ENCODE data around the gene SYNPO2. TPM values are rescaled to one million over a fixed set of nuclear protein-coding genes. Genes with fewer than 3 reads are reported as not detected.

SYNPO2 gene
- polyA plus RNA-seq, 1 donor (not counting 4 experiments of a cell fraction or from before 2014, with no cell fraction given): 0.34 TPM

DNA sequence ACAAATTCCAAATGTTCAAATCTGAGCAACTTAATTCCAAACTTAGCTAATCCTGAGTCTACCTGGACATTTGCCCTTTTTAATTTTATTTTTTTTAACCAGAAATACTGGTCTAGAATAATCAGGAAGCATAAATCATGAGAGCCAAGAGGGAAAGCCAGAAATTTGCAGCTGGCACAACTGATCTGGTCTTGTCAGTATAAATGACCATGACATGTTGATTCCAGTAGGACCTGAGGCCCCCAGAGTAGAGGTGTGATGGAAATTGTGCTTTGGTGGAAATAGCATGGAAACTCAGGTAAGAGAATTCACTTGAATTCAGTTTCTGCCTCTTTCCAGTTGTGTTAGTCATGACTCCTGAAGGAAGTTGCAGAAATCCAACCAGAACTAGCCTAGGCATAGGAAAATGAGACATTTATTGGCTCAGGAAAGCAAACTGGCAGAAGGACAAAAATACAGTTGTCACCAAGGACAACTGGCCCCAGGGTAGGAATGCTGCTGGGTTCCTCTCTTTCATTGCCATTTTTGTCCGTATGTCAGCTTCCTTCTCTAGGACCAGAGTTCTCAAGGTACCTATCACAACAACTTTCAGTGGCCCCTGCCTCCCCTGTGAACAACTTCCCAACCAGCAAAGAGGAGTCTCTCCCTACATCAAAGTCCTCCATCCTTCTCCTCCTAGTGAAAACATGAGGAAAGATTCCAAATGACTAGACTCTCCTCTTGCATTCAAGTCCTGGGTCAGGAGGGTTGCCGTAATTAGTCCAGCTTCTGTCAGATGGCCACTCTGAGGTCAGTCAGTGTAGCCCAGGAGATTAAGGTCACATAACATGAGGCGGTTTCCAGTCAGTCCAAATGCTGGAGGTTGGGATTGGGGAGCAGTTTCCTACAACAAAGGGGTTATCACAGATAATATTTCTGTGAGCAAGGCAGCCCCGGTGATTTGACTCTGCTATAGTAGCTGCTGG is 217.7 kb downstream of the SYNPO2 start:
- Histone ChIP-seq H3K27me3 (ENCODE audit: control insufficient read depth, extremely low read depth, insufficient read depth, low read length) (no peaks in the 10 kb centered on the region), H3K4me3 (ENCODE audit: control insufficient read depth in 2 of 3, extremely low read depth in 1 of 3, insufficient read depth in 2 of 3, low read depth in 1 of 3, low read length in 3 of 3) (no peak overlapping the region), H4K20me1 (ENCODE audit: control insufficient read depth, extremely low read depth, insufficient read depth, low read length) (no peaks in the 10 kb centered on the region), H3K4me2 (ENCODE audit: control insufficient read depth, extremely low read depth, insufficient read depth, low read depth, low read length) (peak overlapping the region; percentile 20), H3K9me1 (ENCODE audit: control insufficient read depth, extremely low read depth, insufficient read depth, low read length) (no peaks in the 10 kb centered on the region), H3K4me1 (ENCODE audit: control insufficient read depth, extremely low read depth, insufficient read depth, low read length) (peaks cover 50% of the 10 kb centered on the region), H3K79me2 (ENCODE audit: control insufficient read depth, insufficient read depth, low read length) (no peaks in the 10 kb centered on the region), H3K9me3 (ENCODE audit: control insufficient read depth, low read depth, low read length) (no peaks in the 10 kb centered on the region), H3K9ac (ENCODE audit: control insufficient read depth, extremely low read depth, insufficient read depth, low read length) (no peak overlapping the region), H3K27ac (ENCODE audit: control insufficient read depth, insufficient read depth, low read length) (peak overlapping the region; percentile 21), H2AFZ (ENCODE audit: control insufficient read depth, low read length) (peak overlapping the region; percentile 63), H3K36me3 (ENCODE audit: control insufficient read depth in 2 of 2, extremely low read depth in 1 of 2, insufficient read depth in 2 of 2, low read length in 2 of 2) (no peaks in the 10 kb centered on the region)
- dilution Hi-C loops (cut with MboI; ENCODE audit: extremely low pct_ligation_motif_present, low sequenced_read_pairs): no loop called here
- TF ChIP-seq, protein P1, sequence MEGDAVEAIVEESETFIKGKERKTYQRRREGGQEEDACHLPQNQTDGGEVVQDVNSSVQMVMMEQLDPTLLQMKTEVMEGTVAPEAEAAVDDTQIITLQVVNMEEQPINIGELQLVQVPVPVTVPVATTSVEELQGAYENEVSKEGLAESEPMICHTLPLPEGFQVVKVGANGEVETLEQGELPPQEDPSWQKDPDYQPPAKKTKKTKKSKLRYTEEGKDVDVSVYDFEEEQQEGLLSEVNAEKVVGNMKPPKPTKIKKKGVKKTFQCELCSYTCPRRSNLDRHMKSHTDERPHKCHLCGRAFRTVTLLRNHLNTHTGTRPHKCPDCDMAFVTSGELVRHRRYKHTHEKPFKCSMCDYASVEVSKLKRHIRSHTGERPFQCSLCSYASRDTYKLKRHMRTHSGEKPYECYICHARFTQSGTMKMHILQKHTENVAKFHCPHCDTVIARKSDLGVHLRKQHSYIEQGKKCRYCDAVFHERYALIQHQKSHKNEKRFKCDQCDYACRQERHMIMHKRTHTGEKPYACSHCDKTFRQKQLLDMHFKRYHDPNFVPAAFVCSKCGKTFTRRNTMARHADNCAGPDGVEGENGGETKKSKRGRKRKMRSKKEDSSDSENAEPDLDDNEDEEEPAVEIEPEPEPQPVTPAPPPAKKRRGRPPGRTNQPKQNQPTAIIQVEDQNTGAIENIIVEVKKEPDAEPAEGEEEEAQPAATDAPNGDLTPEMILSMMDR (optimal IDR thresholded peaks at IDR 0.05 in 1 of 3, IDR thresholded peaks at IDR 0.05 in 1 of 3, conservative IDR thresholded peaks at IDR 0.05 in 1 of 3; ENCODE audit: extremely low read depth in 1 of 3, insufficient read depth in 2 of 3, low read length in 3 of 3): no peak
- TF ChIP-seq EZH2 (IDR thresholded peaks at IDR 0.05; ENCODE audit: low read length): no peak
- peak; percentile 82 for FAIRE-seq
- no peak for DNase-seq (ENCODE audit: low read depth, low spot score)

DNA sequence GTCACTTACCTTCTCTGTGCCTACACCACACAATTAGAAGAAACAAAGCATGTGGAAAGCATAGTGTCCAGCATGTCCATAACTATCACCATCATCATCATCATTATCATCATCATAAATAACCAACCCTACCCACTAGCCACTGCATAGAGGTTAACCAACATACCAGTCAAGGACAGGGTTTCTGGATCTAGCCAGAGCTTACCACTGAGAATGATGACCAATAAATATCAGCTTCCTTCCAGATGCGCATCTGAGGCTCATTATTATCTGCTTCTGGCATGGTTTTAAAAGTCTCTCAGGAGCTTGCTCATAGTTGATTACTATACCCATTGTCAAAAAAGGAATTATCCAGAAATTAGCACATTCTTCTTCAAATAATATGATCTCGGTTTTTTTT is 221.5 kb downstream of the SYNPO2 start:
- Histone ChIP-seq H2AFZ (ENCODE audit: control insufficient read depth, low read length) (no peak overlapping the region), H3K9me3 (ENCODE audit: control insufficient read depth, low read depth, low read length) (no peaks in the 10 kb centered on the region), H3K9ac (ENCODE audit: control insufficient read depth, extremely low read depth, insufficient read depth, low read length) (no peak overlapping the region), H3K79me2 (ENCODE audit: control insufficient read depth, insufficient read depth, low read length) (no peaks in the 10 kb centered on the region), H3K4me2 (ENCODE audit: control insufficient read depth, extremely low read depth, insufficient read depth, low read depth, low read length) (no peak overlapping the region), H3K27ac (ENCODE audit: control insufficient read depth, insufficient read depth, low read length) (no peak overlapping the region), H3K4me3 (ENCODE audit: control insufficient read depth in 2 of 3, extremely low read depth in 1 of 3, insufficient read depth in 2 of 3, low read depth in 1 of 3, low read length in 3 of 3) (no peak overlapping the region), H3K4me1 (ENCODE audit: control insufficient read depth, extremely low read depth, insufficient read depth, low read length) (peaks cover 30% of the 10 kb centered on the region), H3K36me3 (ENCODE audit: control insufficient read depth in 2 of 2, extremely low read depth in 1 of 2, insufficient read depth in 2 of 2, low read length in 2 of 2) (no peaks in the 10 kb centered on the region), H3K9me1 (ENCODE audit: control insufficient read depth, extremely low read depth, insufficient read depth, low read length) (no peaks in the 10 kb centered on the region), H4K20me1 (ENCODE audit: control insufficient read depth, extremely low read depth, insufficient read depth, low read length) (no peaks in the 10 kb centered on the region), H3K27me3 (ENCODE audit: control insufficient read depth, extremely low read depth, insufficient read depth, low read length) (no peaks in the 10 kb centered on the region)
- no peak for DNase-seq (ENCODE audit: low read depth, low spot score)
- FAIRE-seq: no peak
- dilution Hi-C loops (cut with MboI; ENCODE audit: extremely low pct_ligation_motif_present, low sequenced_read_pairs): no loop called here
- TF ChIP-seq, protein P1 (optimal IDR thresholded peaks at IDR 0.05 in 1 of 3, IDR thresholded peaks at IDR 0.05 in 1 of 3, conservative IDR thresholded peaks at IDR 0.05 in 1 of 3; ENCODE audit: extremely low read depth in 1 of 3, insufficient read depth in 2 of 3, low read length in 3 of 3): no peak
- TF ChIP-seq EZH2 (IDR thresholded peaks at IDR 0.05; ENCODE audit: low read length): no peak

Other genes with a start within 250 kb of the SYNPO2 start
- gene METTL14, start 203.5 kb upstream of the SYNPO2 start, polyA plus RNA-seq: 15.9 to 25.8 TPM (median 16.2 TPM) in 3 replicates
- 17.7 to 27.9 TPM (median 24.9 TPM) in 3 replicates for gene SEC24D, start 52.7 kb upstream of the SYNPO2 start, polyA plus RNA-seq
- gene MYOZ2, start 247.0 kb downstream of the SYNPO2 start, polyA plus RNA-seq: not detected in 3 replicates